Middle frontal gyrus (tissue), 1 donor: ENCODE data around the gene PTGFR.

Experiments used
- DNase-seq: peaks from one replicate; pipeline ENCODE4 v3.0.0-alpha.2; 2015; ENCODE audit warnings: low spot score; ENCODE audit errors: extremely low spot score

PTGFR gene

DNA sequence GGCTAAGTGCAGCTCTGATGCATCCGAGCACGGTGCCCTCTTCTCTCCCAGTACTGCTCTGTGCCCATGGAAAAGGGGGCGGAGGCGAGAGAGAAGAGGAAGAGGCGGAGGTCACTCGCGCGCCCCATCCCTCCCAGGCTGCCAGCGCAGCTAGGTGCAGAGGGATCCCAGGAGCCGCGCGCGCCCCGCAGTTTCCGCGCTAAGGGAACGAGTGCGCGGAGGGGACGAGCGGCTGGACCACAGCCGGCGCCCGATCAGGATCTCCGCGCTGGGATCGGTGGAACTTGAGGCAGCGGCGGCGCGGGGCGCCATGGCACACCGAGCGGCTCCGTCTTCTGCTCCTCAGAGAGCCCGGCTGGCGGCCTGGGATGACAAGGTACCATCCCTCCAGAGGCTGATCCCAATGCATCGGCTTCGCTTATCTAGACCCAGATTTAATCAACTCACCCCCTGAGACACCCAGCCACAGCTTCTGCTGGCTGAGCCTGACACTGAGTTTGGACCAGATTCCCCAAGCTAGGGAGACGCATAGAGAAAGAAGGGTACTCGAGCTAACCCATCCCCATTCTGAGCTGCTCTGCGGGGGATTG lies at the start of gene PTGFR:
Gene PTGFR, plus strand, starts transcription at position 114 of the 590 bp plus-strand sequence. CDS start 1,770 bp downstream, outside the sequence.
- DNase-seq = no peak

GRCh38 chr1:78441921-78442320 lies 48.9 kb upstream of the PTGFR start:
- no peak for DNase-seq

DNA sequence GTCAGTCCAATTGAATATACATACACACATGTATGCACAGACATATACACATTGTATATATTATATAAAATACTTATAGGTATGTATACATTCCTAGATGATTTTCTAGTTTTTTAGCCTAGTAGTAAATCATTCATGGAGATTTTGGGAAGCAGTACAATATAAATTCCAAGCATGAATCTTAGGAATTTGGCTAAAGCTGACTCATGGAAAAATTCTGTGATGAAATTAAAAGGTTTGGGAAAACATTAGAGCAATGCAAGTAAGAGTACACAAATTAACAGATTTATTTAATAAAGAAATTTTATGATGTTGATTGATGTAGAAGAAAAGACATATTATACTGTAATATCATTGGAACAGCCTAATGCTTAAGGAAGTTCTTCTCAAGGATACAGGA lies 43.7 kb upstream of the PTGFR start:
- no peak for DNase-seq

DNA sequence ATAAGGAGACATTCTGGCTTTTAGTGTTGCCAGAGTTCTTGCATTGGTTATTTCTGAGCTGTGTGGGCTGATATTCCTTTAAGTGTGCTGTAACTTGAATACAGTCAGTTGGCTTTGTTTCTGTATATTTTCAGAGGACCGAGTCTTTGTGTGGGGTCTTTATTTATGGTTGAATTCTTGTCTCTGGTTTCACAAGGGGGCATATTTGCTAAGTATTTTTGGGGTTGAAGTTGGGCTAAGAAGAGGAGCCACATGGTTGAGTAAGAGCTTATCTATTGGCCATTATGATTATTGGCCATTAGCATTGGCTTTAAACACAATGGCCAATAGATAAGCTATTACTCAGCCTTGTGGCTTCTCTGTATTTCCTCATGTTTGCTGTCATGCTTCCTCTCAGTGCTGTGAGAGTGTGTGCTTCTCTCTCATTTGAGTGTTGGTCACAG lies 26.3 kb upstream of the PTGFR start:
- no peak for DNase-seq

DNA sequence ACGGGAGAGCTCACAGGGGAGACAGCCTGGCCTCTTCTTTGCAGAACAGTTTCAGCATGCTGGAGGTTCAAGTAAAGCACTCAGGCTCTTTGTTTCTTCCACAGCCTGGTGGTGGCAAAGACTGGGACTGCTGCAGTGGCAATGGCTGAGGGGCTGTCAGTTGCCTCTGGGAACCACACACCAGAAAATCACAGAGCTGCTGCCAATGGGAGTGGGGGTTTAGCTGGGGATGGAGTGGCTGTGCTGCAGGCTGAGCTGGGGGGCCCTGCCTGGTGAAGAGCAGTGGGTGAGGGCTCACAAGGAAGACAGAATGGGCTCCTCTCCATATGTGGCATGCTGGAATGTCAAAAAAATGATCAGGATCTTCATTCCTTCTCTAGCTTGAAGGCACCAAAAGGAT lies 25.6 kb upstream of the PTGFR start:
- DNase-seq = no peak

DNA sequence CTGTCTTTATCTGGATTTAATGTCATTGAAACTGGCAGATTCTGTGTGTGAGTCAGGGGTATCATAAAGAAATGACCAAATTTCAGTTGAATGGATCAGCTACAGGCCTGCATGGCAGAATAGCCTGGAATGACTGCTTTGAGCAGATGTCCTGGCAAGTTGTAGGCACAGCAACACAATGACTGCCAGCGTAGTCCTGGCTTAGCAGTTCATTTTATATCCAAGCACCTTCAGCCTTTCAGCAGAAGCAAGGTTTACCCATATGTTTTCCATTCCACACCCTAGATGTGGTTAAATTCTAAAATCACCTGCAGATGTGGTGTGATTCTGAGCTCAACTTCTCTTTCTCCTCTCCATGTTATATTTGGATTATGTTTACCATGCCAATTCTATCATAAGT lies 22.3 kb upstream of the PTGFR start:
- DNase-seq = no peak

- DNase-seq = no peak
These were observed 21.2 kb upstream of the PTGFR start for GRCh38 chr1:78469576-78469975.

GRCh38 chr1:78471890-78472620 lies 18.7 kb upstream of the PTGFR start:
- DNase-seq = no peak

DNA sequence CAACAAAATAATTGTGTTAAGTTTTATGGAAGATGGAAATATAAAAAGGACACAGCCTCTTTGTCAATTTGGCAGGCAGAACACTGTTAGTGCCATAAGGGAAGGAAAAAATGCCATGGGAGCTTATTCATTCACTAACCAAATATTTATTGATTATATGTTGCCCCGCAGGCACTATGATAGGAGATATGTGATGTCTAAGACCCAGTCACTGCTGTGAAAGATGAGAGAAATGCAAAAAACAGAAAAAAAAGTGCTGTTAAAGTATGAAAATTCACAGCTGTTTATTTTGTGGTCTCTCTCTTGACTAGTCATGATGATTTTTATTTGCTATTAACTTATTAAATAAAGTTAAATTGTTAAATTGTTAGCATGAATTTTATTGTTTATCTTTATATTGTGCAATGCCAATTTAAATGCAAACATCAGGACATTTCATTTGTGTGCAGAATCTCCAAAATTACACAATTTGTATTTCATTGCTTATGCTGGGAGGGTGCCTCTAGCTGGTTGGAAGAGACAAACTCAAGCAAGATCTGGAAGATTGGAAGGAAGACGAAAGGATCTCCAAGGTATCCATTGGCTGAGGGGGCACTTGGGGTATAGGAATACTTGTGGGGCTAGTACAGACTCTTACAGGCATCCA lies 17.8 kb upstream of the PTGFR start:
- no peak for DNase-seq

- DNase-seq = no peak
These were observed 16.7 kb upstream of the PTGFR start for GRCh38 chr1:78474092-78474491.

DNA sequence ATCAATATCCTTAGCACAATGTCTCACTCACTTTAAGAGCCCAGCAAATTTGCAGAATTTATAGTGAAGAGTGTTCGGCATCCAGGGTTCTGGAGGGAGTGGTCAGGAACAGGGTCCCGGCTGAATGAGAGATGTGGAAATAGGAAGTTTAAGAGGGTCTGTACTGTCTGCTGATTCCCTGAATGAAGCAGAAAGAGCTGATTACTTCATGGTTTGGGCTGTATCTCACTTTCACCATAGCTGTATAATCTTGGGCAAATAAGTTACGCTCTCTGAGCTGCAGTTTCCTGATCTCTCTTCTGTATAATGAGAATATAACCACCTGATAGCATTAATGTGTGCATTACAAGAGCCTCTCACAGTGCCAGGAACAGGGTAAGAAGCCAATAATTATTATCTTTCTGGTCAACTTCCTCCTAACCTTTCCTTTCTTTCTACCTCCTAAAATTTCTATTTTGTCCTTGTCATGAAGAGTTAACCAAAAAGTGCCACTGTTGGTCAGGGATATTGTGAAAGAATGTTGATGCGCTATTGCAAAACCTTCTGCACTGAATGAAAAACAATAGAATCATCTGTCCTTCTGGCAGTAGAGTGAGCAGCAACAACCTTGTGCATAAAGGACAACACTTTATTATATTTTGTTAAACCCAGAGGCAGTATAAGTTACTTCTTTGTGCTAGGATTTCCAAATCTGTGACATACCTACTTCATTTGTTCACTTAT lies 14.7 kb upstream of the PTGFR start:
- no peak for DNase-seq

DNA sequence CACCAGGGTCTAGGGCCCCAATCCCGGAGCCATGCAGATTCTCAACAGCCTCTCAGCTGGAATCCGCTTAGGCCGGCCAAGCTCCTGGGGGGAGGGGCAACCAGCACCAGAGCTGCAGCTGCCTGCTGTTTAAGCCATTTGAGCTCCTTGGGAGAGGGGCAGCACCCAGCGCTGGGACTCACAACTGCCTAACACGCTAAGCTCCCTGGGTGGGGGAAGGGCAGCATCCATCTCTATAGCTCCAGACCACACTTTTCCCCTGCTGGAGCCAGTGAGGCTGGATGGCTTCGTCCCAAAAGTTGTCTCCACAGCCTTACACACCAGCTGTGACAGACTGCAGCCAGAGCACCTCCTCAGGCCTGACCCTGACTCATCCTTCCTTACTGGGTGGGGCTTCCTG lies 6.9 kb upstream of the PTGFR start:
- no peak for DNase-seq

GRCh38 chr1:78491451-78492071 lies 787 bp downstream of the PTGFR start:
- DNase-seq = no peak

DNA sequence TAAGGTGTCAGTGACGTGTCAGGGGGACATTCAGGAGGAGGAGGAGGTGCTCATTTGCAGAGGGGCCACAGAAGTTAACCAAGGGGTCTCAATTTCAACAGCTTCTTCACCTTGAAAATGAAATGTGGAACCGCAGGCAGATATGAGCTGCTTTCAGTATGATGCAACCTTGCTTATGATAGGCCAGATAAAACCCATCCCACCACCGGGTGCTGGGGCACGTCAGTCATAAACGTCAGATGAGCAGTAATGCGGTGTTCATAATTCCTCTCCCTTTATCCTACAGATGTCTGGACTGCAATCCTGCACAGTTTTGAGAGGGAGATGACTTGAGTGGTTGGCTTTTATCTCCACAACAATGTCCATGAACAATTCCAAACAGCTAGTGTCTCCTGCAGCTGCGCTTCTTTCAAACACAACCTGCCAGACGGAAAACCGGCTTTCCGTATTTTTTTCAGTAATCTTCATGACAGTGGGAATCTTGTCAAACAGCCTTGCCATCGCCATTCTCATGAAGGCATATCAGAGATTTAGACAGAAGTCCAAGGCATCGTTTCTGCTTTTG lies 1.7 kb downstream of the PTGFR start:
- DNase-seq = no peak

DNA sequence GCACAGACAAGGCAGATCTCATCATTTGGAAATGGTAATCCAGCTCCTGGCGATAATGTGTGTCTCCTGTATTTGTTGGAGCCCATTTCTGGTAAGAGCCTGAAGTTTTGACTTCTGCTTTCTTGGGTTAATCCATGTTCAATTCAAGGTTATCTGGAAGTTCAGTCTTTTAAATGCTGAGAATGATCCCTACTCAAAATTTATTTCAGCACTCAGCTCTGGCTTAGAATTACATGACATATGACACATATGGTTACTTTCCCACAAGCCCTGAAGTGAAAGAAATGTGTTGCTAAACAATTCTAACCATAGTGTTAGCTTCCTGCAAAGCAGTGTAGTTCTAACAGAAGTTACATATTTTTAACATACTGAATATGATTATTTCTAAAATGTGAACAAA lies 2.7 kb downstream of the PTGFR start:
- no peak for DNase-seq

- no peak for DNase-seq
These were observed 6.4 kb downstream of the PTGFR start for GRCh38 chr1:78497201-78497600.

DNA sequence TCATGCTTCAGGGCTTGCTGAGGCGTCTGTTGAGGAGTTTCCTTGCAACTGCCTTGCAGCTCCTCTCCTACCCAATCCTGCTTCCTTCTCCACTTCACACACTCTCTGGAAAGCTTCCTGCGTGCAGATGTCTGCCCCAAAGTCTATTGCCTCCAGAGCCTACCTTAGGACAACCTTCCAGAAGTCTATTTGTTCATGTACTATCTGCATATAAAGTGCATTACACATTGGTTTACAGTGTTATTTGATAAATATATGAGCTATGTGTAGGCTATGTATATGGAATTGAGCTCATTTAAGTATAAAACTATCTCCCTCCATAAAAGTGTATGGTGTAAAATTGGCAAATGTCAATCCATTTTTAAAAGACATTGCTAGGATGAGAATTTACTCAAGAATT lies 9.8 kb downstream of the PTGFR start:
- no peak for DNase-seq

- no peak for DNase-seq
These were observed 10.4 kb downstream of the PTGFR start for GRCh38 chr1:78501203-78501602.

GRCh38 chr1:78511334-78511733 lies 20.6 kb downstream of the PTGFR start:
- no peak for DNase-seq

DNA sequence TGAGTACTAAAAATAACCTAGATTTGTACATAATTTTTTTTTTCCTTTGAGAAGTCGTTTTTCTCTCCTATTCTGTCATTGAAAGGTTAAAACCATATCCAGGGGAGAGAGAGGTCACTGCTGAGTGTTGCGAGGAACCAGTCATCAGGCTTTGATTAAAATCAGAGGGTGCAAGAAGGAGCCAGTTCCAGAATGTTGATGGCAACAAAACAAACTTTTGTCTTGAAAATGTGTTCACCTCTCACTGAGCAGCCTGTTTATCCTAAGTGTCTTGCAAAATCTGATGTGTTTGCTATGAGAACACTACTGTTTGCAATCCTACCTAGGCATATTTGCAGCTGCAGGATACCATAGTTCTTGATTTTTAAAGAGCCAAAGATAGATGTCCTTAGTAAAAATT lies 25.9 kb downstream of the PTGFR start:
- no peak for DNase-seq

DNA sequence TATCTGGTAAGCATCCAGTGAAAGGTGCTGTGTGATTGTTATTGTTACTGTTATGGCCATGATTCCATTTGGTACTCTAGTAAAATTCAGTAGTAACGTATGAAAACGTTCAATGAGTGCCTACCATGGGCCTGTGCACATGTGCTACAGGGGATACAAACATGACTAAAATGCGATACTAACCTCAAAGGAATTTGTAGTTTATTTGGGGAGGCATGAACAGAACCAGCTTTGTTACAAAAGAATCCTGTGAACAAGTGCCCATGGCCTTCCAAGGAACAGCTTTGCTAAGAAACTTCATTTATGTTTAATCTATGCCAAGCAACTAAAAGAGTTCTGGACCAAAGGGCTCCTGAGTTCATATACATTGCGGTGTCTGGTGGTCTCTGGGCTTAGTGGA lies 28.7 kb downstream of the PTGFR start:
- no peak for DNase-seq
